GM12891 (cell line): ENCODE results near the gene LILRB5.
"Not testable (repeated sequence)": the region's sequence is repeated elsewhere in the genome, so short reads cannot be mapped to it uniquely, and the experiment has no call there.

Experiments
- DNase-seq: peaks from one replicate; pipeline ENCODE4 v3.0.0; 2011; ENCODE audit warnings: low spot score; ENCODE audit not compliant: insufficient read length
- FAIRE-seq: peaks from 2 replicates; lab custom pipeline; 2011; peaks lifted over from hg19 to GRCh38; lab: Jason Lieb, UNC
- PAX5 ChIP-seq: IDR thresholded peaks from 2 replicates; pipeline ENCODE4 v1.6.1; 2011; ENCODE audit warnings: low read length, moderate library complexity, mild to moderate bottlenecking; ENCODE audit not compliant: insufficient read depth, severe bottlenecking
- POLR2A ChIP-seq: IDR thresholded peaks from 2 replicates; pipeline ENCODE4 v1.6.1; 2011; ENCODE audit warnings: low read depth, low read length, control low read depth
- POLR2AphosphoS5 ChIP-seq: IDR thresholded peaks from 2 replicates; pipeline ENCODE4 v1.6.1; 2011; ENCODE audit warnings: low read depth, low read length, control low read depth
- POU2F2 ChIP-seq: IDR thresholded peaks from 2 replicates; pipeline ENCODE4 v1.6.1; 2011; ENCODE audit warnings: low read depth, mild to moderate bottlenecking, control low read depth, low read length, moderate library complexity
- SPI1 ChIP-seq: IDR thresholded peaks from 2 replicates; pipeline ENCODE4 v1.6.1; 2011; ENCODE audit warnings: low read depth, low read length, control low read depth
- TAF1 ChIP-seq: IDR thresholded peaks from 2 replicates; pipeline ENCODE4 v1.6.1; 2011; ENCODE audit warnings: low read depth, low read length, control low read depth

Gene LILRB5

DNA sequence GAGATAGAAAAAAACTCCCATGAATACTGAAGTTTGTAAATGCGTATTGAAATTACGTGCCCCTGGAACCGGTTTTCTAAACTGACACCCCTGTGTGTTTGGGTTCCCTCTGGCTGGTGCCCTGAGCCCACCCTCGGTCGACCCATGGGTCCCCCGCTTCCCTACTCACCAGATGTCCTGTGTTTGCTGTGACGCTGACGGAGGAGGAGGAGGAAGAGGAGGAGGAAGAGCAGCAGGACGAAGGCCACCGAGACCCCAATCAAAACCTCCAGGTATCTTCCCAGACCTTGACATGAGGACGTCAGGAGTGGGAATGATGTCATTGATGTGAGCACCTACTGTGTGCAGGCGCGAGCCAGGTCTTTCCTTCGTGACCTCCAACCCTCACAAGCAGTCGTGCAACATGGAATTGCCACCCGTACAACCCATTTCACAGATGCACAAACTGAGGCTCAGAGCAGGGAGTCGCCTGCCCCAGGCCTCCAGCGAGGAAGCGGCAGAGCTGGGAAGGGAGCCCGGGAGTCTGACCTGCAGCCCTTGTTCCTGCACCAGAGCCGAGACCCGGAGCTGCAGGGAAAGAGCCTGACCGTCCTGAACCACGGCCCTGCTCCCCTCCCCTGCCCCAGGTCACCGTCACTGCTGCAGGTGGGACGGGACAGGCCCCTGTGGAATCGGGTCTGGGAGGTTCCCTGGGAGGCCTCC, 38.0 kb downstream of the LILRB5 start:
- FAIRE-seq (no peak), DNase-seq (no peak)
- no peak for TF ChIP-seq PAX5
- TF ChIP-seq SPI1, result no peak
- TF ChIP-seq POLR2AphosphoS5, result no peak
- TF ChIP-seq POU2F2, result no peak
- no peak for TF ChIP-seq TAF1
- TF ChIP-seq POLR2A, result no peak

DNA sequence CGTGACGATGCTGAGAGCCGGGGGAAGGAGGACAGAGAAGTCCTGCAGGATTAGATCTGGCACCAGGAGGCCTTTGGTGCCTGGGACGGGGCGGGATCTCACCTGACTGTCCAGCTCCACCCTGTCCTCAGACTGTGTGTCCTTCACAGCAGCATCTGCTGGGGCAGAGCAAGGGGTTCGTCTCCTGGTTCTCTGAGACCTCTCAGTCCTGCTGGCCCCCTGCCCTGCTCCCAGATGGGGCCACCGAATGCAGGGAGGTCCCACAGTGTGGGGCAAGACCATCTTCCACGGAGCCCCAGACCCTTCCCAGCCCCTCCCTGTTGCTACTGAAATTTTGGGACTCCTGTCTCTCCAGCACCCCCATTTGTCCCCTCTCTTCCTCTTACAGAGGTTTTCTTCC, 38.8 kb downstream of the LILRB5 start:
- no peak for FAIRE-seq
- TF ChIP-seq POLR2AphosphoS5 (no peak), TAF1 (no peak), PAX5 (no peak), POU2F2 (no peak), POLR2A (no peak), SPI1 (no peak)
- no peak for DNase-seq

DNA sequence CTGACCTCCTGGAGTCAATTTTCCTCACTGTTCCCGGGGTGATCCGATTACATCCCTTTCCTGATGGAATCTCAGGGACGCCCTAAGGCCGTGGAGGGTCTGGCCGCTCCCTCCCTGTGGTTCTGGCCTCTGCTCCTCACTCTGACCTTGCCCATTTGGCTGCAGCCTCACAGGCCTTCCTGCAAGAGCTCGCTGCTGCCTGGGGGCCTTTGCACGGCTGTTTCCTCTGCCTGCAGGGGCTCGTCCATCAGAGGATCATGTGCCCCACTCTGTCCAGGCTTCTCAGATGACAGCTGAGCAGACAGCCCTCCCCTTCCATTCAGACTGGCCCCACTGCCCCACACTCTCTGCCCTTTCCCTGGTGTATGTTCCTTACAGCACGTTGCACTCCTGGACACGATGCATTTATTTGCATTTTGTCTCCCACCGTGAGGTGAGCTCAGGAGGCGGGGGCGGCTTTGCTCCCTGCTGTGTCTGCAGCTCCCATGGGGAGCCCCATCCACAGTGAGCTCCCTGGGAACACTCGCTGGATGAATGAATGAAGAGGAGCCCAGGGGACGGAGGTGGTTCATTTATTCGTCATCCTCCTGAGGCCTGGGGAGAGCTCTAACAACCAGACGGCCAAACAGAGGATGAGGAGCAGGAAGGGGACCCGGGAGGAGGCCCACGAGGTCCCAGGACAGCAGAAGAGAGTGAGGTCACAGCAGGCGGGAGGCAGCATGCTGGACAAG, 39.4 kb downstream of the LILRB5 start:
- not testable (repeated sequence) for DNase-seq, FAIRE-seq

DNA sequence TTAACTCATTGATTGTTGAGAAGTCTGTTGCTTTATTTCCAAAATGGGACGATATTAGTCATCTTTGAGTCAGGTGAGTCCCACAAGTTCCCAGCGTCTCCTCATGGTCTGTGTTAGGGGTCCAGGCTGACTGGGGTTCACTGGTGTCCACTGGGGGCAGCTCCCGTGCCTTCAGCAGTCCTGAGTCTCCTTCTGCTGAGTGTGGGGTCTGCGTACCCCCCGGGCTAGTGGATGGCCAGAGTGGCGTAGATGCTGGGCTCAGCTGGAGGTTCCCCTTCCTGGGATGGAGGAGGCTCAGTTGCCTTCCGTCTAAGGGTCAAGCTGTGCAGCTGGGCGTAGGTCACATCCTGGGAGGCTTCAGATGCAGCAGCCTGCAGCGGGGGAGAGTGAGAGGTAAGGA, 40.2 kb downstream of the LILRB5 start:
- DNase-seq (no peak), FAIRE-seq (no peak)
- no peak for TF ChIP-seq PAX5
- no peak for TF ChIP-seq TAF1
- no peak for TF ChIP-seq POLR2A
- no peak for TF ChIP-seq SPI1
- no peak for TF ChIP-seq POU2F2
- no peak for TF ChIP-seq POLR2AphosphoS5

DNA sequence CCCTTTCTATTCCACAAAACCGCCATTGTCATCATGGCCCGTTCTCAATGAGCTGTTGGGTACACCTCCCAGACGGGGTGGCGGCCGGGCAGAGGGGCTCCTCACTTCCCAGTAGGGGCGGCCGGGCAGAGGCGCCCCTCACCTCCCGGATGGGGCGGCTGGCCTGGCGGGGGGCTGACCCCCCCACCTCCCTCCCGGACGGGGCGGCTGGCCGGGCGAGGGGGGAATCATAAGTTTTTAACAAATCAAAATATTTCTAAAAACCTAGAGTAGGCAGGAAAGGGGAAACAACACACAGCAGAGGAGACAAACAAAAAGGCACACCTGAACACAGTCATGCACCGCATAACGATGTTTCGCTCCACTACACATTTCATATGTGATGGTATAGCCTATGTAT, 42.3 kb downstream of the LILRB5 start:
- not testable (repeated sequence) for FAIRE-seq, DNase-seq

DNA sequence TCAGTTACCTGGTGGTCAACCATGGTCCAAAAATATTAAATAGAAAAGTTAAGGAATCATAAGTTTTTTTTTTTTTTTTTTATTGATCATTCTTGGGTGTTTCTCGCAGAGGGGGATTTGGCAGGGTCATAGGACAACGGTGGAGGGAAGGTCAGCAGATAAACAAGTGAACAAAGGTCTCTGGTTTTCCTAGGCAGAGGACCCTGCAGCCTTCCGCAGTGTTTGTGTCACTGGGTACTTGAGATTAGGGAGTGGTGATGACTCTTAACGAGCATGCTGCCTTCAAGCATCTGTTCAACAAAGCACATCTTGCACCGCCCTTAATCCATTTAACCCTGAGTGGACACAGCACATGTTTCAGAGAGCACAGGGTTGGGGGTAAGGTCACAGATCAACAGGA, 42.9 kb downstream of the LILRB5 start:
- FAIRE-seq, DNase-seq: not testable (repeated sequence)

DNA sequence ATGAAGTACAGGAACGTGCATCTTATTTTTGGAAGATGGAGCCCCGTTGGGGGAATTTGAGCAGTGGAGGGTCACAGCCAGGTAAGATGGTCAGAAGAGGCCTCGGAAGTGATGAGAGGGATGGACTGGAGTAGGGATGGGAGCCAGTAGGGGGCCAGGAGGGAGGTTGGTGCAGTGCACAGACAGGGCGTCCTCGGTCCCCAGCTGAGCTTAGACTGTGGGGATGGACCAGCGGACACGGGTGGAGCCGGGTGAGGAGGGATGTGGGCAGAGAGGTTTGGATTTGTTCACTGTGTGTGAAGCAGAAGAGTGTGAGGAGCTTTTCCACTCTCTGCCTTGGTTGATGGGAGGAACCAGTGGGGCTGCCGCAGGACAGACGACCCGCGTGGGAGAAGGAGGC, 45.8 kb downstream of the LILRB5 start:
- DNase-seq, result no peak
- no peak for TF ChIP-seq POLR2A
- no peak for TF ChIP-seq POLR2AphosphoS5
- no peak for TF ChIP-seq PAX5
- no peak for TF ChIP-seq SPI1
- TF ChIP-seq TAF1, result no peak
- TF ChIP-seq POU2F2, result no peak
- no peak for FAIRE-seq

DNA sequence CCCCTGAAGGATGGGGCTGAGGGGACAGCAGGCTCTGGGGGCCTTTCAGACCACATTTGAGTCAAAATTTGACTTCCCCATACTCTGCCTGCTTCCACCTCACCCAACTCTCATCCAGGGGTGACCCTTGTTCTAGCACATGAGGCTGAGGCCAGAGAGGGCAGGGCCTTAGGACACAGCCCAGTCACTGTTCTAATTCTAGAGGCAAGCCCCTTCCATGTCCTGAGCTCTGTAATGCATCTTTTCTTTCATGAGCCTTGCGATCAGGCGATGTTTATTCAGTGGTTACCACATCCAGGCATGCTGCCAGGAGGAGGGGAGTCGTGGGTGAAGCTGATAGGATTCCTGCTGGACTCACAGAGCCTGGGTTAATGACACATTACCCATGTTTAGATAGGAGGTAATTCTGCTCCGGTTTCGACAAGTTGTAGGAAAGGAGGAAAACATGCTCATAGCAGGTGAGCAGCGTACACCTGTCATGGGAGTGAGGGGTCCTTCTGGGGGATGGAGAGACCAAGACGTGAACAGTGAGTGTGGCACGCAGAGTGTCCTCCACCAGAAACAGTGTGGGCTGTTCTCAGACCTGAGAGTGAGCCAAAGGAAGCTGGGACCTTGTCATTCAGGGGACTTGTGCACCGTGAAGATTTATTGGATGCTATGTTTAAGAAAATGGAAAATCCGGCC, 47.1 kb downstream of the LILRB5 start:
- no peak for DNase-seq
- FAIRE-seq, result peak; percentile 64
- peak; percentile 52; the same call in 1 of the 2 replicates for TF ChIP-seq POLR2A
- no peak for TF ChIP-seq POLR2AphosphoS5
- TF ChIP-seq SPI1, result peak; percentile 12; the same call in 1 of the 2 replicates

DNA sequence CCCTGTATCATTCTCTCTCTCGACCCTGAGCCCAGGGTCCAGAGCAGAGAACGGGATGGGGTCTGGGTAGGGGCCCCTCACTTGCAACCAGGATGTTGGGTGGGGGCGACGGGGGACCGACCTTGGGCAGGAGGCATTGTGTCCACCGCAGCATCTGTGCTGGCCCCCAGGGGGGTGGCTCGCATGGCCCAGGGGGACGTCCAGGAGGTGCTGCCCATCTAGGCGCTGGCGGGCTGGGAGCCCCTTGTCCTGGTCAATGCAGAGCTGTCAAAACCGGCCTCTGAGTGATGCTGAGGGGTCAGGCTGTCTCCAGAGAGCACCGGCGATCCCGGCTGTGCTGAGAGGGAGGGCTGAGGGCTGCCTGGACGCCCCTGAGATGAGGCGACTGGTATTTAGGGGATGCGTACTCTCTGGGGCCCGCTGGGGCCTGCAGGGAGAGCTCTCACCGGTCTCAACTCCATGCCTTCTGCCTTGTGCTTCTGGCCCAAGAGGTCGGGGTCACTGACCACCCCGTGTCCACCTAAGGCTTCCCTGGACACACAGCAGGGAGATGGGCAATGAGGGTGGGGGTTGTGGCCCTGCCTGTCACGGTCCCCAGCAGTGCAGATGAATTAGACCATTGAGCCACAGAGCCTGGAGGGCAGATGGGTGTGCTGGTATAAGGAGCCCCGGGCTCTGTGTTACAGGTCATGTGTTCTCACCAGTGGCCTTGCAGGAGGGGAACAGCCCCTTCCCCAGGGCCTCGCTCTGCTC, 47.8 kb downstream of the LILRB5 start:
- FAIRE-seq, result peak; percentile 9
- TF ChIP-seq POU2F2 (no peak), TAF1 (no peak), POLR2A (no peak), SPI1 (no peak), POLR2AphosphoS5 (no peak; the same call in 1 of the 2 replicates), PAX5 (no peak)
- no peak for DNase-seq

DNA sequence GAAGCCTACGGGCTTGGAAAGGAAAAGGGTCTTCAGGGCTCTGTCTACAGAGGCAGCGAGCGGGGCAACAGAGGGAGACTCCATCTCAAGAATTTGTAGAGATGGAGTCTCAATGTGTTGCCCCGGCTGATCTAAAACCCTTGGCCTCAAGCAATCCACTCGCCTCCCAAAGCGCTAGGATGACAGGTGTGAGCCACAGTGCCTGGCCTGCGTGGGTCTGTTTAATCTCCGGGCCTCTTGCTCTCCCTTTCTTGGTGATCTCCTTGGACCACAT, 48.4 kb downstream of the LILRB5 start:
- FAIRE-seq (no peak), DNase-seq (no peak)

More for the DNA sequence above, 48.4 kb downstream of the LILRB5 start:
- no peak for TF ChIP-seq POLR2AphosphoS5
- no peak for TF ChIP-seq PAX5
- TF ChIP-seq POLR2A, result no peak
- TF ChIP-seq TAF1, result no peak
- no peak for TF ChIP-seq SPI1
- TF ChIP-seq POU2F2, result no peak
